Limb (tissue), 2 donors: ENCODE results near the gene TOP2A.
"Not testable (repeated sequence)": the region's sequence is repeated elsewhere in the genome, so short reads cannot be mapped to it uniquely, and the experiment has no call there.

Experiments
- DNase-seq, 2 donors: peaks; one replicate each; pipeline ENCODE4 v3.0.0-alpha.2; 2016; ENCODE audit errors: extremely low spot score in 2 of 2

The TOP2A gene

DNA sequence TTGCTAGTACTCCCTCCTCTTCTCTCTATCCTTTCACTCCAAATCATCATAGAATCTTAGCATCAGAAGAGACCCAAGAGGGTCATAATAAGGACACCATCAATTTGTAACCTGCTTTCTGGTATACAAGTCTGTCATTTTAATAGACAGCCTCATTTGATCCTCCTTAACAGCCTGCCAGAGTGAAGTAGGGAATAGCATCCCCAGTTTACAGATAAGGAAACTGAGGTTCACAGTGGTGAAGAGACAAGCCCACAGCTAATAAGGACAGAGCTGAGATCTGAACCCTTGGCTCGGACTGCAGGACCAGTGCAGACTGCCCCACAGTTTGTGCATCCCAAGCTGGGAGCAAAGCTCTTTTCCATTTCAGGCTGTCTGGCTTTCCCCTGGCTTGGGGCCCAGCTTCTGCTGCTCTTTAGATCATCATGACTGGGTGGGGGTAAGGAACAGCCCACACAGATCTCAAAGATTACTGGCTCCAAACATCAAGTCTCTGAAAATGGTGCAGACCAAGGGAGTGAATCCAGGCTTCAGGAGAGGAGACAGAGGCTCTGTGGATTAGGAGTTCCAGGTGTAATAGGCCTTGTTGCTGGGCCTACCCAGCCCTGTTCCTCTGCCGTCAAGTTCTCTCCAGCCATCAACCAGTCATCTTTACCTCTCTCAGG lies 15.3 kb upstream of the TOP2A start:
- peak in 1 of 2 donors; percentile 59 for DNase-seq

DNA sequence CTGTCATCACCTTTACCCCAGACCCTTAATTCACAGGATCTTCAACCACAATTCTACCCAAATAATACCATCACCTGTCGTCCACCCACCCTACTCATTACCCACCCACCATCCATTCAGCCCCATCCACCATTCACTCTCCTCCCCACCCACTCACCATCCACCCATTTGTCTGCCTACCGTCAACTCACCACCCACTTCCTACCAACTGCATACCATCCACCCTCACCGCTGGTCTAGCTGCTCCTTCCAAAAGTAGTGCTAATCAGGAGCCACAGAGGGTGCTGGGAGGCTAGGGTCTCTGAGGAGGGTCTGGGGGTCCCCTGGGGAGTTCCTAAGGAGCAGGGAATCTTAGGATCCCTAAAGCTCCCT lies 13.5 kb upstream of the TOP2A start:
- no peak for DNase-seq

DNA sequence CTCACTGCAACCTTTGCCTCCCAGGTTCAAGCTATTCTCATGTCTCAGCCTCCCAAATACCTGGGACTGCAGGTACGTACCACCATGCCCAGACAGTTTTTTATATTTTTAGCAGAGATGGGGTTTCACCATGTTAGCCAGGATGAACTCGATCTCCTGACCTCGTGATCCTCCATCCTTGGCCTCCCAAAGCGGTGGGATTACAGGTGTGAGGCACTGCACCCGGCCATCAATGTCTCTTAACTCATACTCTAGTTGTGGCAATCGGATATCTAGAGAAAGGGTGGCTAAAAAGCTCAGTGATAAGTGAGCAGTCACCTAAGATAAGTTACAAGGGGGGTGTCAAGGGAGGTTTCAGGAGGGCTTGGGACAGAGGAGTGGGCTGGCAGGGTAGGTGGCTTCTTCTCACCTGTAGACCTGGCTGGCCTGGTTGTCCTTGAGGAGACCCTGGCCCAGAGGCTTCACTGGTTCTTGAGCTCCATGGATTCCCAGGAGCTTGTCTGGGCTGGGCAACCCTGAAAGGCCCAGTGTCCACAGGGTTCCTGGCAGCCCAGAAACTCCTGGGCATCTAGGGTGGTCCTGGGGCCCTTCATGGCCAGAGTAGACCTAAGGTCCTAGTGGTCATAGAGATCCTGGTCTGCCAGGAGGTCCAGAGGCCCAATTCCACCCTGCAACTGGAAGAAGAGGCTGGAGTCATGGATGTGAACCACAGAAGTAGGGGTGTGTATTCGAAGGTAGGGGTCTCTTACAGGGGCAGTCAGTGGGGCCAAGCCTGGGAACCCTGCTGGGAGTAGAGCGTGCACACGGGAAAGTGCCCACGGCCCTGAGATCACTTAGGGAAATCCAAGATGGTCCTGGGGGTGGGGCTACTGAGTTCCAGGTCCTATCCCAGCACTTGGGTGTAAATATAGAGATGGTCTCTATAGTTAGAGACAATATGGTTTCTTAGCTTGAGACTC lies 12.9 kb upstream of the TOP2A start:
- no peak for DNase-seq

- no peak for DNase-seq
These were observed 9.4 kb upstream of the TOP2A start for GRCh38 chr17:40427002-40427491.

DNA sequence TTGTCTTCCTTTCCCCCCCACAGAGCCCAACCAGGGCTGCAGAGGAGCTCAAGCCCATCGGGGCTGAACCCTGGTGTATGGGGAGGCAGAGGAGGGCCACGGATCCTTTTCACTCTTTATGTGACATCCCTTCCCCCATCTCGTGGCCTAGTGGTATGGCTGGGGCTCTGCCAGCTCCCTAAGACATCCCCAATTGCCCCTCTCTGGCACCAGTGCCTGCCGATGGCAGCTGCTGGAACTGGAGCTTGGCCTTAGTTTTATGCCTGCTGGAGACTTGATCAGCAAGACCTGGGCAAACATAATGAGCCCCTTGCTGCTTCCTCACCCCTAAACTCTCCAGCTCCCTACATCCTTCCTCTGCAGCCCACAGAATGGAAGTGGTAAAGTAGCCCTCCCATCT lies 8.0 kb upstream of the TOP2A start:
- no peak for DNase-seq

- DNase-seq = no peak
These were observed 5.4 kb upstream of the TOP2A start for GRCh38 chr17:40422990-40423633.

DNA sequence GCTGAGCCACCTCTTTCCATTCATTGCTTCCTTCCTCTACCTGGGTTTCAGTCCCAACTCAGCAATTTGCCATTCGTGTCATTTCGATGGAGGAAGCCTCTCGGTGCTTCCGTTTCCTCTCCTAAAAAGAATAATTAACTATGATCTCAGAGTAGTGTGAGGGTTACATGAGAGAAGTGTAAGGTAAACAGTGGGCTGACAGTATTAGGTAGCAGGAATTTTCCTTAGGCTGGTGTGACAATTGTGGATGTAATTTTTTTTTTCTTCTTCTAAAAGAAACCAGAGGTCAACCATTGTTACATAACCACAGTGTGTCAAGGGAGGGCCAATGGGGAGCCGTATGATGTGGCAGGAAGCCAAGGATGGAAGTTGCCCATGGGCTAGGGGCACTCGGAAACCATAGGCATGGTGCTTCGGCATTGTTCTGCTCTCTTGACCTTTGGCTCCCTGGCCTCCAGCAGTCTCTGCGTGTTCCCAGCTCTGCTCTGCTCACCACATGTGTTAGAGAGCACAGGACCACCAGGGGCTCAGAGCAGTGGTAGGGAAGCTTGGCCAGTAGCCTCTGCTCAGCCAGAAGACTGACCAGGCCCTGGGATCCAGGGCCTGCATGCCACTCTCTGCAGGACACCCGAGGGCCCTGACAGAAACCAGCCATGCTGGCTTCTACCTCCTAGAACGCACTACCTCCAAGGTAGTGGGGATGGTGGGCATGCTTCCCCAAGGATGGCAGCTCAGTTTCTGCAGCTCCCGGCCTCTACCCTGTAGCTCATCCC lies 2.0 kb upstream of the TOP2A start:
- DNase-seq = no peak

DNA sequence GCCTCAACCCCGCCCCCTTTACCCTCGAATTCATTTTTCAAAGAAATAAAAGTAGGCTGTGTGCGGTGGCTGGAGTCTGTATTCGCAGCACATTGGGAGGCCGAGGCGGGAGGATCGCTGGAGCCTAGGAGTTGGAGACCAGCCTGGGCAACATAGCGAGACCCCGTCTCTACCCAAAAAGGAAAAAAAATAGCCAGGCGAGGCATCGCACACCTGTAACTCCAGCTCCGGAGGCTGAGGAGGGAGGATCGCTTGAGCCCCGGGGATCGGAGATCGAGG lies 671 bp upstream of the TOP2A start:
- DNase-seq = no peak

- no peak for DNase-seq
These were observed 463 bp downstream of the TOP2A start for GRCh38 chr17:40417258-40417608.

DNA sequence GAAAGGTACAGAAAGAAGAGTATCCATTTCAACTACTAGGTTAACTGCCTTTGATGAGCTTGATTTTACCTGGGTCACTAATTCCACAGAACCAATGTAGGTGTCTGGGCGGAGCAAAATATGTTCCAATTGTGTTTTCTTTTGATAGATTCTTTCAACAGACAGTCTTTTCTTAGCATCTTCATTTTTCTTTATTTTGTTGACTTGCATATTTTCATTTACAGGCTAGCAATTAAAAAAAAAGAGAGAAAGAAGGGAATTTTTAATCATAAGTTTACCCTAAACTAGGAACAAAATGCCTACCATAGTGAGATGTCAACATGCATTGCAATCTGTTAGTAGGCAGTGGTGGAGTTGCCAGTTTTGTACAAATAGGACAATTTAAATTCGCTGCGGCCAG lies 1.0 kb downstream of the TOP2A start:
- DNase-seq = no peak

DNA sequence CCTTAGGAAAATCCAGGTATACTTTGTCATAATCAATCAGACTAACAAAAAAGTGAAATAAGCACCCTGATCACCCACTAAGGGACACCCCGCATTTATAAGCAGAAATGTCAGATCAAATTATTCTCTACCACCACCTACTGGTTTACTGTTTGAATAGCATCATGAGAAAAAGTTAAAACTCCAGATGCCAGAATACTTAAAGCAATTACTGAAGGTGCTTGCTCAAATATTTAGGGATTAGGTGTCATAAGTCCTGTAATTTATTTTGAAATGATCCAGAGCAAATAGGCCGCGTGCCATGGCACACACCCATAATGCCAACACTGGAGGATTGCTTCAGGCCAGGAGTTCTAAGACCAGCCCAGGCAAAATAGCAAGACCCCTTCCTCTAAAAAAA lies 2.3 kb downstream of the TOP2A start:
- DNase-seq = no peak

DNA sequence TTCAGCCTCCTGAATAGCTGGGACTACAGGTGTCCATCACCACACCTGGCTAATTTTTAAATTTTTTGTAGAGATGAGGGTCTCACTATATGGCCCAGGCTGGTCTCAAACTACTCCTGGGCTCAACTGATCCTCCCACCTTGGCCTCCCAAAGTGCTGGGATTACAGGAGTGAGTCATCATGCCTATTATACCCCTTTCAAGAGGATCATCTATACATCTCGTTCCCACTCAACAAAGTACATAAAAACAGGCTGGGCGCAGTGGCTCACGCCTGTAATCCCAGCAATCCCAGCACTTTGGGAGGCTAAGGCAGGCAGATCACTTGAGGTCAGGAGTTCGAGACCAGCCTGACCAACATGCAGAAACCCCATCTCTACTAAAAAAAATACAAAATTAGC lies 3.4 kb downstream of the TOP2A start:
- not testable (repeated sequence) for DNase-seq

- DNase-seq = no peak
These were observed 4.8 kb downstream of the TOP2A start for GRCh38 chr17:40412880-40413279.

DNA sequence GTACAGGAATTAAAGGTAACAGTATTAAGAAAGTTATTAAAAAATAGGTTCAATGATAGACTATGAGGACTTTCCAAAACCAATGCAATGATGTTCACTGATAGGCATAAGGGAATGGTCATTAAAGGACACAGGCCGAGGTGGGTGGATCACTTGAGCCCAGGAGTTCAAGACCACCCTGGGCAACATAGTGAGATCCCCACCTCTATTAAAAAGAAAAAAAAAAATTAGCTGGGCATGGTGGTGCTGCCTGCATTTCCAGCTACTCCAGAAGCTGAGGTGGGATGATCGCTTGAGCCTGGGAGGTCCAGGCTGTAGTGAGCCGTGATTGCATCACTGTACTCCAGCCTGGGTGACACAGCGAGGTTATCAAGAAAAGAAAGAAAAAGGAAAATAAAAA lies 5.9 kb downstream of the TOP2A start:
- no peak for DNase-seq

DNA sequence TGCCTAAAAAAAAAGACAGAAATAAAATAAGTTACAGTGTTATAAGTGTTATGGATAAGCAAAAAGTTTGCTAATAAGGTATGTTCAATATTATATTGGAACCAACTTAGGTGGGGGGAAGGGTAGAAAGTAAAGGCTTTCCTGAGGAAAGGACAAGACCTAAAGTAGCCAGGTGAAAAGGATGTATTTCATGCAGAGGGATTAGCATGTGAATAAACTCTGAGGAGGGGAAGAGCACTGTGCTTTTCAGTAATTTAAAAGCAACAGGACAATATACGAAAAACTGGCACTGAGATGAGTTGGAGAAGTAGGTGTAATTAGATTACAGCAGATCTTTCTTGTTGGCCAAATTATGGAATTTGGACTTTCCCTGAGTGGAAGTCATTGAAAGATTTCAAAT lies 7.6 kb downstream of the TOP2A start:
- no peak for DNase-seq

DNA sequence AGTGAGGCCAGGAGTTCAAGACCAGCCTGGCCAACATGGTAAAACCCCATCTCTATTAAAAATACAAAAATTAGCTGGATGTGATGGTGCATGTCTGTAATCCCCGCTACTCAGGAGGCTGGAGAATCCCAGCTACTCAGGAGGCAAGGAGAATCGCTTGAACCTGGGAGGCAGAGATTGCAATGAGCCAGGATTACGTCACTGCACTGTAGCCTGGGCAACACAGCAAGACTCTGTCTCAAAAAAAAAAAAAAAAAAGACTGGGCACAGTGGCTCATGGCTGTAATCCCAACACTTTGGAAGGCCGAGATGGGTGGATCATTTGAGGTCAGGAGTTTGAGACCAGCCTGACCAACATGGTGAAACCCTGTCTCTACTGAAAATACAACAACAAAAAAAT lies 8.2 kb downstream of the TOP2A start:
- DNase-seq = not testable (repeated sequence)

DNA sequence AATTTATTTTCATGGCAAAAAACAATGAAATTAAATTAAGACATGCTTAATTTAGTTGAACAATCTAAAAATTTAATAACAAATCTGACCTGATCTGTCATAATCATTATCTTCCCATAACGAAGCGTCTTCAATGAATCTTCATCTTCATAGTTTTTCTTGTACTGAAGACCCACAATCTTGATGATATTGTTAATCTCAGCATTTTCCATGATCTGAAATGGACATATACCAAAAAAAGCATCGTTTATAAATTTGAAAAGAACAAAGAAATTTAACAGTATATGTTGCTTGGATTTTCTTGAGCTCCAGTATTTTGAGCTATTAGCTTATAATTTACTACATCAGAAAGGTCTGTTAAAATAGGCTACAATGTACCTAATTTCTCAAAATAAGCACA lies 10.2 kb downstream of the TOP2A start:
- DNase-seq = no peak

DNA sequence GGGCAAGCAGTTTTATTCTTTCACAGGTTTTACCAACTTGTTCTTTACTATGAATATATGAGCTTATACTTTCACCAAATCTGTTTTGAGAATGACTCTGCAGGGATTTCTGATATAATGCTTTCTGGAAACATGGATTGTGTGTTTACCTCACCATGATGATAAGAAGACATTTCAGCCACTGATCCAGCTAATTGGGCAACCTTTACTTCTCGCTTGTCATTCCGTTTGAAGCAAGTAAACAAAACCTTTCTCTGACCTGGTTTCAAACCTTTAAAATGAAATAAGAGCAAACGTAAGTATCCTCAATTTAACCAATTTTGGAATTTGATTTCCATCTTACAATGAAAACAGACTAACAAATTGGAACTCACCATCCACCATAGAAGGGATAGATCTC lies 13.7 kb downstream of the TOP2A start:
- no peak for DNase-seq

DNA sequence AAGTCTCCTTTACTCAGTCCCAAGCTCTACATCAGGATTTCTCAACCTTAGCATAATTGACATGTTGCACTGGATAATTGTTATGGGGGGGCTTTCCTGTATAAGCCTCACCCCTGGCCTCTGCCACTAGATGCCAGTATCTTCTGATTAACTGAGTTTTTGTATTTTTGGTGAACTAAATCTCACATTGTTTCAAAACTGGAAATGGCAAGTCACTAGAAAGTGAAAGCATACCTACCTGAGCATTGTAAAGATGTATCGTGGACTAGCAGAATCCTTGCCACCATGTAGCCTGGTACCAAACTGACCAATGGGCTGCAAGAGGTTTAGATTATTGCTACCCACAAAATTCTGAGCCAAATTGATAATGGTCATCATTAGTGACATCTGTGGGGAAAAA lies 15.0 kb downstream of the TOP2A start:
- no peak for DNase-seq

- peak in 1 of 2 donors; percentile 66 for DNase-seq
These were observed 18.5 kb downstream of the TOP2A start for GRCh38 chr17:40399185-40399584.

- not testable (repeated sequence) for DNase-seq
These were observed 31.1 kb downstream of the TOP2A start for GRCh38 chr17:40386555-40386954.

DNA sequence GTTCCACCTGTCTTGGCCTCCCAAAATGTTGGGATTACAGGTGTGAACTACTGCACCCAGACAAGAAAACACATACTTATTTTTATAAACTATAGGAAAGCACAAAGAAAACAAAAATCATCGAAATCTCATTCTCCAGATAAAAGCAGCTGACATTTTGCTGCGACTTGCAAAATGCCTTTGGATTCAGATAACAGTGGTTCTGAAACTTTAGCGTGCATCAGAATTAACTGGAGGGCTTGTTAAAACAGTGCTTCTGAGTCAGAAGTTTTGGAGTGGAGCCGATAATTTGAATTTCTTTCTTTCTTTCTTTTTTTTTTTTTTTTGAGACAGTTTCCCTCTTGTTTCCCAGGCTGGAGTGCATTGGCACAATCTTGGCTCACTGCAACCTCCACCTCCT lies 35.4 kb downstream of the TOP2A start:
- DNase-seq = no peak
